Right atrium auricular region (tissue), 2 donors: ENCODE measurements around the gene GYS1. TPM values are rescaled to one million over a fixed set of nuclear protein-coding genes. Genes with fewer than 3 reads are reported as not detected.

Experiments
- DNase-seq: peaks from one replicate; pipeline ENCODE4 v3.0.0-alpha.2; 2019; ENCODE audit warnings: low spot score
- H3K27ac ChIP-seq, 2 donors: fragments of 200-600 bp; sonication (generic); 1 replicate in 1 of 2; 2 replicates in 1 of 2; pipeline ENCODE4 v1.5.1; 2016 to 2019
- H3K27me3 ChIP-seq, 2 donors: fragments of 200-600 bp; sonication (generic); one replicate each; pipeline versions ENCODE4 v1.5.1 to v1.6.0; 2017 to 2019
- H3K36me3 ChIP-seq: fragments of 200-600 bp; sonication (generic); one replicate; pipeline ENCODE4 v1.5.1; 2016
- H3K4me1 ChIP-seq, 2 donors: fragments of 200-600 bp; sonication (generic); one replicate each; pipeline versions ENCODE4 v1.5.1 to v1.6.0; 2017 to 2019
- H3K4me3 ChIP-seq, 2 donors: fragments of 200-600 bp; sonication (generic); 1 replicate in 1 of 2; 2 replicates in 1 of 2; pipeline ENCODE4 v1.5.1; 2017 to 2019; ENCODE audit warnings: mild to moderate bottlenecking in 1 of 2, moderate library complexity in 1 of 2
- H3K9me3 ChIP-seq, 2 donors: fragments of 200-600 bp; sonication (generic); one replicate each; pipeline ENCODE4 v1.5.1; 2019
- total RNA-seq, 2 donors: library from RNA; depleted of rRNA; stranded (reverse); fragments of >200 nt; gene quantifications; one replicate each; pipeline ENCODE4 v1.1.0, GENCODE V29; 2016
- TF ChIP-seq, protein P1 (sequence below), 2 donors: fragments of 200-600 bp; sonication (generic); IDR thresholded peaks; one replicate each; pipeline ENCODE4 v1.5.1; 2019; ENCODE audit warnings: antibody characterized with exemption in 2 of 2

The GYS1 gene
- total RNA-seq, 2 donors from 2014 or later, result 72.1 to 88.1 TPM

DNA sequence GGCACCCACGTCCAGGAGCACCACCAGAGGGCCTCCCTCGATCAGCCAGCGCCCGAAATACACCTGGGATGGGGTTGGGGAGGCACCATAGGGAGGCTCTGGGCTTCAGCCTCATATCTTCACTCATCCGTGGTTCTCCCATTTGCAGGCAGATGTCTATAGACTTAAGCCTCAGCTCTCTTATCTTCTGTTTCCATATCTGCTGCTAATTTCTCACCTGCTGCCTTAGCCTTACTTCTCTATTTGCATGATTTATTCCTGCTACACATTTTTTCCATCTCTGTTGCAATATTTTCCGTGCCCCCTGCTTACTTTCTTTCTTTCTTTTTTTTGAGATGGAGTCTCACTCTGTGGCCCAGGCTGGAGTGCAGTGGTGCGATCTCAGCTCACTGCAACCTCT is 5.8 kb downstream of the GYS1 start:
- no peak for DNase-seq
- H3K4me1 ChIP-seq, result peaks cover 0 to 28% of the 10 kb centered on the region in 2 donors
- TF ChIP-seq, protein P1, sequence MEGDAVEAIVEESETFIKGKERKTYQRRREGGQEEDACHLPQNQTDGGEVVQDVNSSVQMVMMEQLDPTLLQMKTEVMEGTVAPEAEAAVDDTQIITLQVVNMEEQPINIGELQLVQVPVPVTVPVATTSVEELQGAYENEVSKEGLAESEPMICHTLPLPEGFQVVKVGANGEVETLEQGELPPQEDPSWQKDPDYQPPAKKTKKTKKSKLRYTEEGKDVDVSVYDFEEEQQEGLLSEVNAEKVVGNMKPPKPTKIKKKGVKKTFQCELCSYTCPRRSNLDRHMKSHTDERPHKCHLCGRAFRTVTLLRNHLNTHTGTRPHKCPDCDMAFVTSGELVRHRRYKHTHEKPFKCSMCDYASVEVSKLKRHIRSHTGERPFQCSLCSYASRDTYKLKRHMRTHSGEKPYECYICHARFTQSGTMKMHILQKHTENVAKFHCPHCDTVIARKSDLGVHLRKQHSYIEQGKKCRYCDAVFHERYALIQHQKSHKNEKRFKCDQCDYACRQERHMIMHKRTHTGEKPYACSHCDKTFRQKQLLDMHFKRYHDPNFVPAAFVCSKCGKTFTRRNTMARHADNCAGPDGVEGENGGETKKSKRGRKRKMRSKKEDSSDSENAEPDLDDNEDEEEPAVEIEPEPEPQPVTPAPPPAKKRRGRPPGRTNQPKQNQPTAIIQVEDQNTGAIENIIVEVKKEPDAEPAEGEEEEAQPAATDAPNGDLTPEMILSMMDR (IDR thresholded peaks at IDR 0.05), result no peak
- H3K27ac ChIP-seq, result no peak overlapping the region
- H3K36me3 ChIP-seq, result peaks cover 60% of the 10 kb centered on the region
- no peak overlapping the region for H3K4me3 ChIP-seq
- no peaks in the 10 kb centered on the region for H3K27me3 ChIP-seq
- no peaks in the 10 kb centered on the region for H3K9me3 ChIP-seq

DNA sequence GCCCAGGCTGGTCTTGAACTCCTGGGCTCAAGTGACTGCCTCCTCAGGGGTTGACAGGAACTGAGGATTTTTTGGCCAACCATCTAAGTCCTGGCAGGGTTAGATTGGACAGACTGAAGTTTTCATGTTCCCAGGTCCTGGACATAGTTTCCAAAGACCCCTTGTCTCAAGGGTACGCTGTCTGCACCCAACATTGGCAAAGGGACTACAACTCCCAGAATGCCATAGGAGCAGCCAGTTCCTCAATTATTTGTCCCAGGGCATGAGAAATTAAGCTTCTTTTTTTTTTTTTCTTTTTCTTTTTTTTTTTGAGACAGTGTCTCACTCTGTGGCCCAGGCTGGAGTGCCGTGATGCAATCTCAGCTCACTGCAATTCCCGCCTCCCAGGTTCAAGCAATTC is 6.9 kb downstream of the GYS1 start:
- no peaks in the 10 kb centered on the region for H3K27me3 ChIP-seq
- H3K36me3 ChIP-seq, result peaks cover 70% of the 10 kb centered on the region
- no peak overlapping the region for H3K4me3 ChIP-seq
- H3K27ac ChIP-seq, result no peak overlapping the region
- TF ChIP-seq, protein P1 (IDR thresholded peaks at IDR 0.05), result no peak
- no peaks in the 10 kb centered on the region for H3K9me3 ChIP-seq
- H3K4me1 ChIP-seq, result peaks cover 0 to 18% of the 10 kb centered on the region in 2 donors
- DNase-seq, result no peak

DNA sequence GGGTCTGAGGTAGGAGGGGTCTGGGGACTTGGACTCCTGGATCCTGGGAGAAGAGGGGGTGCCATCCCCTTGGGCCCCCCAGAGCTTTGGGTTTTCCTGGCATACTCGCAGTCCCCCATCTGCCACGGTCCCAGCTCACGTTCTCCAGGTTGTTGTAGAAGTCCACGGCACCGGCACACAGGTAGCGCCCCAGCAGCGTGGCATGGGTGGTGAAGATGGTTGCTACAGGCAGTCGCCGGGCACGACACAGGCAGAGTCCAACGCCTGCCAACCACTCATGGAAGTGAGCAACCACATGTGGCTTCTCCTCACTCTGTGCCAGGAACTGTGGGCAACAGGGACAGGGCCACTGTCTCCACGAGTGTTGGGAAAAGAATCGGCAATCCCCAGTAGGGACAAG is 7.4 kb downstream of the GYS1 start:
- H3K27me3 ChIP-seq, result no peaks in the 10 kb centered on the region
- H3K36me3 ChIP-seq, result peaks cover 75% of the 10 kb centered on the region
- H3K9me3 ChIP-seq, result no peaks in the 10 kb centered on the region
- TF ChIP-seq, protein P1 (IDR thresholded peaks at IDR 0.05), result no peak
- H3K4me1 ChIP-seq, result peaks cover 0 to 13% of the 10 kb centered on the region in 2 donors
- H3K27ac ChIP-seq, result no peak overlapping the region
- no peak overlapping the region for H3K4me3 ChIP-seq
- no peak for DNase-seq

DNA sequence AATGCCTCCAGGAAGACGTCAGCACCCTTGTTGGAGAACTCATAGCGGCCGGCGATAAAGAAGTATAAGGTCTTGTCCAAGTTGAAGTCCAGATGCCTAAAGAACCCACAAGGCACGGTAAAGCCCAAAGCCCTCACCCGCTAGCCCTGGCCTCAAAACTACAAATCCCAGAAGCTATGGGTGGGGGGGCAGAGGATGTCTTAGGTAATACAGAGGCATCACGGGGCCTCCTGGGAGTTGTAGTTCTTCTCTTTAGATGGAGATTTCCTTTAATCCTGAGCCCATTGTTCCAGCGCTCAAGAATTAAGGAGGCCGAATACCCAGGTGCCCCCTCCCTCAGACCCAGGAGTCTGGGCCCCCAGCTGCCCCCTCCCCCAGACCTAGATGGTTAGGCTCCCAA is 10.8 kb downstream of the GYS1 start:
- Histone ChIP-seq H3K4me1 (peaks cover 0 to 14% of the 10 kb centered on the region in 2 donors), H3K36me3 (peaks cover 72% of the 10 kb centered on the region), H3K4me3 (no peak overlapping the region), H3K27ac (no peak overlapping the region), H3K27me3 (no peaks in the 10 kb centered on the region), H3K9me3 (no peaks in the 10 kb centered on the region)
- DNase-seq, result no peak
- TF ChIP-seq, protein P1 (IDR thresholded peaks at IDR 0.05), result no peak

DNA sequence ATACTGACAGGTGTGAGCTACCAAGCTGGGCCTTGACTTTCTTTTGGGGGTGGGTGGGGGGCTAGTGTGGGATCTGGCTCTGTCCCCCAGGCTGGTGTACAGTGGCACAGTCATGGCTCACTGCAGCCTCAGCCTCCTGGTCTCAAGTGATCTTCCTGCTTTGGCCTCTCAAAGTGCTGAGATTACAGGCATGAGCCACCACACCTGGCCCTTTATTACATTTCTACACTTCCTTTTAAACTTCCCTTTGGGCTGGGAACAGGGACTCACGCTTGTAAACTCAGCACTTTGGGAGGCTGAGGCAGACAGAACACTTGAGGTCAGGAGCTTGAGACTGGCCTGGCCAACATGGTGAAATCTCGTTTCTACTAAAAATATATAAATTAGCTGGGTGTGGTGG is 16.0 kb downstream of the GYS1 start:
- H3K27ac ChIP-seq, result peak overlapping the region; percentile 80 to 95

More for the DNA sequence above, 16.0 kb downstream of the GYS1 start:
- no peaks in the 10 kb centered on the region for H3K27me3 ChIP-seq
- DNase-seq, result no peak
- no peaks in the 10 kb centered on the region for H3K9me3 ChIP-seq
- TF ChIP-seq, protein P1 (IDR thresholded peaks at IDR 0.05), result no peak
- peaks cover 45% of the 10 kb centered on the region for H3K36me3 ChIP-seq
- H3K4me1 ChIP-seq, result peaks cover 0 to 14% of the 10 kb centered on the region in 2 donors
- H3K4me3 ChIP-seq, result no peak overlapping the region
